A549 (cell line): ENCODE data around the gene MRPS18A.

Source experiments
- BHLHE40 ChIP-seq: IDR thresholded peaks from 2 replicates; pipeline ENCODE4 v1.6.1; 2012; ENCODE audit warnings: low read depth, low read length, inconsistent platforms
- CEBPB ChIP-seq, 2 experiments: fragments of >200 bp in 1 of 2; sonication (Bioruptor Twin) in 1 of 2; formaldehyde crosslinking in 1 of 2; IDR thresholded peaks; 2 replicates each; pipeline ENCODE4 v1.6.1; 2012 to 2016
- CTCF ChIP-seq: fragments of >200 bp; sonication (Bioruptor Twin); formaldehyde crosslinking; IDR thresholded peaks from 3 replicates; pipeline ENCODE4 v1.5.1; 2016
- EHF ChIP-seq: fragments of 250-450 bp; sonication (Bioruptor Pico); IDR thresholded peaks from 2 replicates; pipeline ENCODE4 v1.5.0; 2020; ENCODE audit warnings: mild to moderate bottlenecking
- HEYL ChIP-seq: fragments of 250-450 bp; sonication (Bioruptor Pico); IDR thresholded peaks from 2 replicates; pipeline ENCODE4 v1.8.0; 2021; ENCODE audit warnings: mild to moderate bottlenecking, moderate library complexity
- POLR2A ChIP-seq: IDR thresholded peaks from 2 replicates; pipeline ENCODE4 v1.6.1; 2012; ENCODE audit warnings: mild to moderate bottlenecking, low read length
- RAD21 ChIP-seq, 2 experiments: fragments of >200 bp in 1 of 2; sonication (Bioruptor Twin) in 1 of 2; formaldehyde crosslinking in 1 of 2; IDR thresholded peaks in 1 of 2; conservative IDR thresholded peaks in 1 of 2; 2 replicates in 1 of 2; 3 replicates in 1 of 2; pipeline ENCODE4 v1.6.1; 2012 to 2018; ENCODE audit warnings: inconsistent platforms in 1 of 2
- ZNF302 ChIP-seq: fragments of 250-450 bp; sonication (Bioruptor Pico); IDR thresholded peaks from 2 replicates; pipeline ENCODE4 v1.9.0; 2021; ENCODE audit warnings: inconsistent platforms, mild to moderate bottlenecking, moderate library complexity

DNA sequence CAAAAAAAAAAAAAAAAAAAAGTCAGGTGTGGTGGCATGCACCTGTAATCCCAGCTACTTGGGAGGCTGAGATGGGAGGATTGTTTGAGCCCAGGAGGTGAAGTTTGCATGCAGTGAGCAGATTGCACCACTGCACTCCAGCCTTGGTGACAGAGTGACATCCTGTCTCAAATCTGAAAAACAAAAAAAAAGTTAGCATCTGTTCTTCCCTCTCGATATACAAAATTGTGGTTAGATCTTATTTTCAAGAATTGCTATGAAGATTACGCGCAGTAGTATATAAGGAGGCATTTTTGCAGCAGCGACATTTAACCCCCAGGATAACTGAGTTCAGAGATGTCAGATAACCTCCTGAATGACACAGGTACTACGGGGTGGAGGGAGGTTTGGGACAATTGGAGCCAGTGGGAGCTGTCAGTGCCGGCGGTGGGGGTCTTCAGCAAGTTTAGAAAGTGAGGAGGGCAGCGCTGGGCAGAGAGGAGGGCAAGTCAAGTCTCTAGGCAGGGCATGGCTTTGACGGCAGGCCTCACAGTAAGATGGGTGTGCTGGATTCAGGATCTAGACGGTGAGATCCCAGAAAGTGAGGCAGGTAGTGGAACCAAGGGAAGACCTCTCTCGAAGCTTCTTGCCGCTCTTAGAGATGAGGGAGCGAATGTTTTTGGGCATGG, 26.2 kb upstream of the MRPS18A start:
- no peak for TF ChIP-seq CTCF
- no peak for TF ChIP-seq POLR2A
- TF ChIP-seq RAD21 (conservative IDR thresholded peaks at IDR 0.05 in 1 of 2, IDR thresholded peaks at IDR 0.05 in 1 of 2), result no peak
- no peak for TF ChIP-seq BHLHE40
- no peak for TF ChIP-seq EHF (CRISPR knock-in tag)
- TF ChIP-seq ZNF302 (CRISPR knock-in tag), result no peak
- TF ChIP-seq HEYL (CRISPR knock-in tag), result no peak
- no peak for TF ChIP-seq CEBPB (IDR thresholded peaks at IDR 0.05)
